GDM1 (cell line): ENCODE data around the gene QRICH1.

Experiments used
- DNase-seq: peaks from one replicate; lab custom pipeline; 2025; lab: John Stamatoyannopoulos, UW

QRICH1 gene

GRCh38 chr3:49032646-49033304 lies 61.1 kb downstream of the QRICH1 start:
- no peak for DNase-seq

- no peak for DNase-seq
Measured at GRCh38 chr3:49030321-49030720, 63.5 kb downstream of the QRICH1 start.

GRCh38 chr3:49029563-49029884 lies 64.3 kb downstream of the QRICH1 start:
- no peak for DNase-seq

- peak; percentile 93 for DNase-seq
Measured at GRCh38 chr3:49028673-49029562, 65.0 kb downstream of the QRICH1 start, which contains the start of gene IMPDH2. Gene IMPDH2, minus strand, starts transcription at chr3:49029398. Its CDS starts 48 bp downstream, at chr3:49029350.

GRCh38 chr3:49028298-49028672 lies 65.6 kb downstream of the QRICH1 start:
- DNase-seq, result no peak

- no peak for DNase-seq
Measured at GRCh38 chr3:49027634-49028033, 66.2 kb downstream of the QRICH1 start.

- no peak for DNase-seq
Measured at GRCh38 chr3:49026536-49026935, 67.3 kb downstream of the QRICH1 start.

GRCh38 chr3:49025793-49026520 lies 67.9 kb downstream of the QRICH1 start:
- no peak for DNase-seq

GRCh38 chr3:49025005-49025792 lies 68.7 kb downstream of the QRICH1 start:
- no peak for DNase-seq

GRCh38 chr3:49024449-49024848 lies 69.4 kb downstream of the QRICH1 start:
- no peak for DNase-seq

- DNase-seq, result no peak
Measured at GRCh38 chr3:49023775-49024174, 70.1 kb downstream of the QRICH1 start.

- no peak for DNase-seq
Measured at GRCh38 chr3:49022688-49023171, 71.1 kb downstream of the QRICH1 start.

GRCh38 chr3:49021813-49022687 lies 71.8 kb downstream of the QRICH1 start, which contains the start of gene NDUFAF3:
Gene NDUFAF3, plus strand, starts transcription at chr3:49022121. Its CDS starts 24 bp downstream, at chr3:49022145.
- DNase-seq, result peak; percentile 82

GRCh38 chr3:49021213-49021812 lies 72.6 kb downstream of the QRICH1 start:
- peak; percentile 94 for DNase-seq

- DNase-seq, result peak; percentile 50
Measured at GRCh38 chr3:49020330-49021212, 73.3 kb downstream of the QRICH1 start.

GRCh38 chr3:49019941-49020329 lies 73.9 kb downstream of the QRICH1 start:
- peak; percentile 50 for DNase-seq

GRCh38 chr3:49018707-49019006 lies 75.2 kb downstream of the QRICH1 start:
- DNase-seq, result no peak

GRCh38 chr3:49017971-49018706 lies 75.7 kb downstream of the QRICH1 start, which contains the start of gene DALRD3:
Gene DALRD3, minus strand, starts transcription at chr3:49018580. Its CDS starts 16 bp downstream, at chr3:49018564.
- peak; percentile 42 for DNase-seq
